K562 (cell line): ENCODE data around the gene CHRDL2. TPM values are rescaled to one million over a fixed set of nuclear protein-coding genes. Genes with fewer than 3 reads are reported as not detected.

ENCODE experiments used
- ATAC-seq: fragments of 200-7000 bp; cut with Tn5 transposase; 3 replicates; pipeline ENCODE4 v1.9.1; 2020; ENCODE audit warnings: moderate library complexity
- BruUV-seq: library from RNA; stranded (reverse); fragments of 400-500 nt; replicated peaks from 2 replicates; lab custom pipeline; 2021; lab: Mats Ljungman, UMichigan
- CTCF ChIA-PET: fragments of 300-600 bp; formaldehyde crosslinking; extraction: SDS; loops from one replicate; lab custom pipeline; 2021; ENCODE audit warnings: low intra/inter-chr PET ratio; lab: Yijun Ruan, JAX
- POLR2A ChIA-PET: fragments of 300-600, 350-650 bp; sonication (Branson Sonifier 250); formaldehyde crosslinking; extraction: SDS; loops from one replicate; lab custom pipeline; 2021; ENCODE audit warnings: antibody characterized with exemption, inconsistent platforms; lab: Yijun Ruan, JAX
- DNase-seq, 4 experiments: peaks; one replicate each; pipeline versions ENCODE4 v3.0.0 to v3.0.0-alpha.2; 2011 to 2018; ENCODE audit warnings: low spot score in 3 of 4, mixed read lengths in 3 of 4; ENCODE audit errors: extremely low read depth in 1 of 4
- FAIRE-seq: peaks from 2 replicates; lab custom pipeline; 2011; peaks lifted over from hg19 to GRCh38; lab: Jason Lieb, UNC
- H2AFZ ChIP-seq: 2 replicates; pipeline ENCODE4 v1.6.0; 2011; ENCODE audit warnings: low read depth, low read length, control low read depth, inconsistent platforms
- H3K27ac ChIP-seq: fragments of 200-600 bp; 3 replicates; pipeline ENCODE4 v1.8.0; 2011; ENCODE audit warnings: low read depth, mild to moderate bottlenecking, control low read depth, inconsistent platforms, low read length, moderate library complexity, mixed read lengths; ENCODE audit errors: extremely low read depth
- H3K27me3 ChIP-seq, 2 experiments: fragments of 300-600 bp in 1 of 2; 2 replicates in 1 of 2; 3 replicates in 1 of 2; pipeline versions ENCODE4 v1.6.0 to v1.8.0; 2011; ENCODE audit warnings: inconsistent platforms in 2 of 2, low read length in 2 of 2, mild to moderate bottlenecking in 1 of 2, mixed read lengths in 1 of 2, moderate library complexity in 1 of 2; ENCODE audit not compliant: control insufficient read depth in 2 of 2, insufficient read depth in 2 of 2
- H3K36me3 ChIP-seq: fragments of 300-600 bp; 3 replicates; pipeline ENCODE4 v1.8.0; 2011; ENCODE audit warnings: mild to moderate bottlenecking, low read length, inconsistent platforms; ENCODE audit not compliant: control insufficient read depth, insufficient read depth
- H3K4me1 ChIP-seq, 2 experiments: fragments of 200-600 bp in 1 of 2; replicated peaks in 1 of 2; 2 replicates in 1 of 2; 3 replicates in 1 of 2; pipeline versions ENCODE4 v1.5.1 to v1.8.0; 2011; ENCODE audit warnings: inconsistent platforms in 2 of 2, low read length in 2 of 2, mild to moderate bottlenecking in 1 of 2, mixed read lengths in 1 of 2, moderate library complexity in 1 of 2; ENCODE audit not compliant: control insufficient read depth in 2 of 2, insufficient read depth in 2 of 2
- H3K4me2 ChIP-seq: 2 replicates; pipeline ENCODE4 v1.6.1; 2011; ENCODE audit warnings: low read length, control low read depth, inconsistent platforms, mixed read lengths; ENCODE audit not compliant: insufficient read depth
- H3K4me3 ChIP-seq: fragments of 200-600 bp; sonication (generic), shearing (Covaris generic); 2 replicates; pipeline ENCODE4 v1.5.1; 2016; ENCODE audit warnings: control low read depth, inconsistent platforms
- H3K79me2 ChIP-seq: fragments of 200-600 bp; 3 replicates; pipeline ENCODE4 v1.8.0; 2011; ENCODE audit warnings: low read length, inconsistent platforms; ENCODE audit not compliant: control insufficient read depth, insufficient read depth
- H3K9ac ChIP-seq, 2 experiments: 2 replicates each; pipeline versions ENCODE4 v1.6.0 to v1.6.1; 2011; ENCODE audit warnings: low read depth in 2 of 2, low read length in 2 of 2, control low read depth in 1 of 2, inconsistent platforms in 1 of 2, mild to moderate bottlenecking in 1 of 2, mixed read lengths in 1 of 2; ENCODE audit not compliant: insufficient read depth in 1 of 2
- H3K9me1 ChIP-seq: one replicate; pipeline ENCODE4 v1.6.0; 2011; ENCODE audit warnings: inconsistent platforms, mild to moderate bottlenecking, low read length, moderate library complexity; ENCODE audit not compliant: control insufficient read depth, insufficient read depth
- H3K9me3 ChIP-seq: replicated peaks from 2 replicates; pipeline ENCODE4 v1.5.1; 2011; ENCODE audit warnings: low read depth, low read length, inconsistent platforms; ENCODE audit not compliant: control insufficient read depth, insufficient read depth
- H4K20me1 ChIP-seq: replicated peaks from 2 replicates; pipeline ENCODE4 v1.6.1; 2011; ENCODE audit warnings: low read length, inconsistent platforms, mixed read lengths; ENCODE audit not compliant: control insufficient read depth, insufficient read depth
- ATF6 ChIP-seq: sonication (generic); formaldehyde crosslinking; IDR thresholded peaks from 2 replicates; pipeline ENCODE4 v1.4.0; 2020; ENCODE audit warnings: mild to moderate bottlenecking, missing genetic modification reagents
- ELK1 ChIP-seq: sonication (generic); formaldehyde crosslinking; IDR thresholded peaks from 2 replicates; pipeline ENCODE4 v1.8.1; 2022; ENCODE audit warnings: missing genetic modification reagents
- ELK3 ChIP-seq: fragments of 450-650 bp; formaldehyde crosslinking; IDR thresholded peaks from 2 replicates; pipeline ENCODE4 v1.4.0; 2020; ENCODE audit warnings: mild to moderate bottlenecking
- HNRNPLL ChIP-seq: fragments of 200-400 bp; formaldehyde crosslinking; IDR thresholded peaks from 2 replicates; pipeline ENCODE4 v1.6.1; 2017; ENCODE audit warnings: low read length, low read depth, mild to moderate bottlenecking; ENCODE audit not compliant: poor library complexity, severe bottlenecking
- ILF3 ChIP-seq: fragments of 450-650 bp; IDR thresholded peaks from 2 replicates; pipeline ENCODE4 v1.6.1; 2018; ENCODE audit warnings: antibody characterized with exemption, mild to moderate bottlenecking, moderate library complexity, borderline replicate concordance
- KLF13 ChIP-seq: fragments of 450-650 bp; IDR thresholded peaks from 2 replicates; pipeline ENCODE4 v1.6.1; 2016; ENCODE audit warnings: missing genetic modification characterization, low read depth, mild to moderate bottlenecking, missing compliant biosample characterization, moderate library complexity, borderline replicate concordance
- MTA2 ChIP-seq: fragments of 450-650 bp; IDR thresholded peaks from 2 replicates; pipeline ENCODE4 v1.6.1; 2016; ENCODE audit warnings: low read depth
- PHB2 ChIP-seq: fragments of 450-650 bp; IDR thresholded peaks from 2 replicates; pipeline ENCODE4 v1.6.1; 2017; ENCODE audit warnings: low read depth
- POLR2H ChIP-seq: IDR thresholded peaks from 2 replicates; pipeline ENCODE4 v1.6.1; 2016; ENCODE audit warnings: missing genetic modification characterization, low read depth, mild to moderate bottlenecking, control low read depth, missing compliant biosample characterization, moderate library complexity
- RCOR1 ChIP-seq, 2 experiments: IDR thresholded peaks; 2 replicates each; pipeline ENCODE4 v1.6.1; 2012; ENCODE audit warnings: low read depth in 2 of 2, low read length in 2 of 2, borderline replicate concordance in 1 of 2, improper control_type of control experiment in 1 of 2
- SP2 ChIP-seq: IDR thresholded peaks from 2 replicates; pipeline ENCODE4 v1.6.1; 2011; ENCODE audit warnings: mild to moderate bottlenecking, low read depth, low read length, moderate library complexity; ENCODE audit not compliant: poor library complexity, severe bottlenecking; ENCODE audit errors: extremely low read depth
- SRF ChIP-seq, 2 experiments: fragments of 250-450, 450-650 bp in 1 of 2; sonication (Bioruptor Pico) in 1 of 2; sonication (generic) in 1 of 2; formaldehyde crosslinking; IDR thresholded peaks; 2 replicates each; pipeline versions ENCODE4 v1.5.0 to v1.5.1; 2020 to 2022; ENCODE audit warnings: mild to moderate bottlenecking in 1 of 2, missing genetic modification reagents in 1 of 2
- SRSF3 ChIP-seq: fragments of 200-400 bp; formaldehyde crosslinking; IDR thresholded peaks from 2 replicates; pipeline ENCODE4 v1.6.1; 2016; ENCODE audit warnings: mild to moderate bottlenecking, low read length, moderate library complexity; ENCODE audit not compliant: insufficient read depth
- TCF7L2 ChIP-seq: fragments of 150-350 bp; IDR thresholded peaks from 2 replicates; pipeline ENCODE4 v1.6.1; 2016; ENCODE audit warnings: low read depth, mild to moderate bottlenecking, low read length, moderate library complexity
- TRIM24 ChIP-seq, 2 experiments: fragments of 450-650 bp; IDR thresholded peaks; 2 replicates each; pipeline ENCODE4 v1.6.1; 2016
- ZFP30 ChIP-seq: fragments of 250-450 bp; sonication (Bioruptor Pico); IDR thresholded peaks from 2 replicates; pipeline ENCODE4 v1.8.0; 2022; ENCODE audit warnings: moderate library complexity, mild to moderate bottlenecking, inconsistent platforms, borderline replicate concordance
- ZNF668 ChIP-seq: fragments of 250-450 bp; sonication (Bioruptor Pico); IDR thresholded peaks from 2 replicates; pipeline ENCODE4 v1.8.0; 2022; ENCODE audit warnings: mild to moderate bottlenecking, inconsistent platforms
- WGBS: fragments of 100-300 bp; shearing (Covaris generic); methylation state at CpG from one replicate; pipeline ENCODE4 v1.1.6; 2016; ENCODE audit warnings: low coverage, mixed read lengths; ENCODE audit not compliant: insufficient coverage; ENCODE audit errors: missing lambda C conversion rate; 5-methylcytosine and 5-hydroxymethylcytosine counted together
- in situ Hi-C: fragments of 300-500 bp; cut with MboI; formaldehyde crosslinking; loops from 4 replicates; pipeline ENCODE4 v1.15.0; 2018; ENCODE audit warnings: inconsistent platforms, mixed read lengths
- intact Hi-C: fragments of 100-400 bp; cut with micrococcal nuclease; formaldehyde crosslinking; loops from 2 replicates; pipeline ENCODE4 v1.14.2; 2022
- polyA plus RNA-seq, 8 experiments: library from polyadenylated mRNA; depleted of rRNA in 4 of 8; stranded (reverse) in 5 of 8; unstranded in 3 of 8; fragments of >200 nt; fragmentation: Nextera tagmentation in 2 of 8; fragmentation: Illumina TruSeq in 1 of 8; extraction: Ambion mirVana in 2 of 8; extraction: Trizol in 1 of 8; gene quantifications; 2 replicates each; pipeline versions ENCODE4 v1.2.1 to v1.2.3, GENCODE V29; 2011 to 2014; ENCODE audit warnings: inconsistent platforms in 1 of 8, missing spikeins in 1 of 8
- total RNA-seq, 7 experiments: library from RNA; depleted of rRNA in 6 of 7; stranded (reverse); fragments of >200 nt in 6 of 7; fragmentation: Illumina TruSeq in 2 of 7; extraction: Trizol in 2 of 7; gene quantifications; 2 replicates each; pipeline versions ENCODE4 v1.2.1 to v1.2.3, GENCODE V29; 2011 to 2021; ENCODE audit warnings: low replicate concordance in 1 of 7

Gene CHRDL2
- total and polyA plus RNA-seq, 9 of the 15 experiments (the other 6 are each of a cell fraction or from before 2014, with no cell fraction given), result not detected

GRCh38 chr11:74669211-74670160, 61.7 kb downstream of the CHRDL2 start (continued):
- no peak for TF ChIP-seq RCOR1 (IDR thresholded peaks at IDR 0.05; ENCODE audit: borderline replicate concordance in 1 of 2, low read depth in 2 of 2, low read length in 2 of 2)
- no peak for TF ChIP-seq KLF13 (tag)
- TF ChIP-seq ELK1, result no peak
- no peak for TF ChIP-seq POLR2H (tag)
- TF ChIP-seq HNRNPLL, result no peak
- TF ChIP-seq PHB2, result no peak
- TF ChIP-seq SRSF3, result no peak
- no peak for TF ChIP-seq ZFP30 (CRISPR knock-in tag)
- TF ChIP-seq ZNF668 (CRISPR knock-in tag), result no peak

- WGBS, result 8% methylated on average over 1 of the region's 1 CpG
- ChIA-PET POLR2A (no interaction called here), CTCF (no interaction called here)
- H3K27ac ChIP-seq, result no peak overlapping the region
- no peaks in the 10 kb centered on the region for H3K9me1 ChIP-seq
- H3K9ac ChIP-seq, result no peak overlapping the region
- no peaks in the 10 kb centered on the region for H3K36me3 ChIP-seq
- ATAC-seq (no peak), DNase-seq (no peak), FAIRE-seq (no peak)
- H3K27me3 ChIP-seq, result no peaks in the 10 kb centered on the region
- intact Hi-C loops, result no loop called here
- BruUV-seq, result no TSS peak
- no peak overlapping the region for H3K4me2 ChIP-seq
- H3K9me3 ChIP-seq, result no peaks in the 10 kb centered on the region
- no peak overlapping the region for H2AFZ ChIP-seq
- H3K79me2 ChIP-seq, result no peaks in the 10 kb centered on the region
- in situ Hi-C loops, result no loop called here
- H3K4me1 ChIP-seq, result no peaks in the 10 kb centered on the region
- no peak overlapping the region for H3K4me3 ChIP-seq
- H4K20me1 ChIP-seq, result no peaks in the 10 kb centered on the region
- TF ChIP-seq ATF6 (CRISPR knock-in tag) (no peak), TCF7L2 (no peak), ELK3 (CRISPR knock-in tag) (no peak), TRIM24 (IDR thresholded peaks at IDR 0.05) (no peak), SRF (CRISPR knock-in tag; IDR thresholded peaks at IDR 0.05) (no peak), MTA2 (no peak), ILF3 (no peak), SP2 (no peak)
Measured at GRCh38 chr11:74663315-74663714, 67.9 kb downstream of the CHRDL2 start.
